ENCODE results near the gene SLC15A5.
A peak's percentile ranks its signal among the peaks of the same experiment; 100 is the strongest.

Gene SLC15A5

DNA sequence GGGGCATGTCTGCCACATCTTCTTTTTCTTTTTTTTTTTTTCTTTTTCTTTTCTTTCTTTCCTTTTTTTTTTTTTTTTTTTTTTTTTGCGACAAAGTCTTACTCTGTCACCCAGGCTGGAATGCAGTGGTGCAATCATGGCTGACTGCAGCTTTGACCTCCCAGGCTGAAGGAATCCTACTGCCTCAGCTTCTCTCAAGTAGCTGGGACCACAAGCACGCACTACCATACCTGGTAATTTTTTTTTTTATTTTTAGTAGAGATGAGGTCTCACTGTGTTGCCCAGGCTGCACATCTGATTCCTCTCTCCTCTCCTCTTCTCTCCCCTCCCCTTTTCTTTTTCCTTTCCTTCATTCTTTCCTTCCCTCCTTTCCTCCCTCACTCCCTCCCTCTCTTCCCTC, 18.5 kb downstream of the SLC15A5 start:
- DNase-seq = no peak

DNA sequence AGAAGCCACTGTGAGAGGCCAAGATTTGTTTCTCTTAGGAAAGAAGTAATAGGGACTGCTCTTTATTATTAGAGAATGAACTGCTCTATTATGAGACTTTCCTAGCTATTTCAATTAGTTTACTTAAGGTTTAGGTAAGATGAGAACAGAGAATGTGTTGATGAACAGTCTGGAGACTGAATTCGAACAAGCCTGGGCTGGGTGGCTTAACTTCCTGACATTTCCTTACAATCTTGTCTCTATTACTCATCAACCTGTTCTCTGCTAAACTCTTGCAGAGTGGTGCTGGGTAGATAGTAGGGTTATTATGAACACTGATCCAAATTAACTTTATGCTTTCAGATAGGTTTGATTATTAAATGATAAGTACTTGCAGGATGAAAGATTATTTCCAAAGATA, 31.2 kb downstream of the SLC15A5 start:
- no peak for DNase-seq

DNA sequence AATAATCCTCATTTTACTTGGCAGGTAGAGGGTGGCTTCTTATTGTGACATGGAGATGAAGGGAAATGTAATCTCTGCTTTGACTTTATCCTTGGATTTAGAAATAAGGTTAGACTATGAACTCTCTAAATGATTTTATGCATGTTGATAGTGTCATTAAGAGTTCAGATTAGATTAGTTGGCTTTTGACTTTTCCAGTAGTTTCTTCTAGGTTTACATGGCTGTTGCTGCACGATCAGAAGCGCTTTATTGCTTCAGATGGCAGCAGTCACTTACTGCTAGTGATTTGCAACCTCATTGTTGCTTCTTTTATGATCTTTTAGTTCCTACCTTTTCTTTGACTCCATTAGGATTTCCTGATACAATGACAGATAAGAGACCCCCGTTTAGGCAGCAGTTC, 32.3 kb downstream of the SLC15A5 start:
- DNase-seq = no peak

DNA sequence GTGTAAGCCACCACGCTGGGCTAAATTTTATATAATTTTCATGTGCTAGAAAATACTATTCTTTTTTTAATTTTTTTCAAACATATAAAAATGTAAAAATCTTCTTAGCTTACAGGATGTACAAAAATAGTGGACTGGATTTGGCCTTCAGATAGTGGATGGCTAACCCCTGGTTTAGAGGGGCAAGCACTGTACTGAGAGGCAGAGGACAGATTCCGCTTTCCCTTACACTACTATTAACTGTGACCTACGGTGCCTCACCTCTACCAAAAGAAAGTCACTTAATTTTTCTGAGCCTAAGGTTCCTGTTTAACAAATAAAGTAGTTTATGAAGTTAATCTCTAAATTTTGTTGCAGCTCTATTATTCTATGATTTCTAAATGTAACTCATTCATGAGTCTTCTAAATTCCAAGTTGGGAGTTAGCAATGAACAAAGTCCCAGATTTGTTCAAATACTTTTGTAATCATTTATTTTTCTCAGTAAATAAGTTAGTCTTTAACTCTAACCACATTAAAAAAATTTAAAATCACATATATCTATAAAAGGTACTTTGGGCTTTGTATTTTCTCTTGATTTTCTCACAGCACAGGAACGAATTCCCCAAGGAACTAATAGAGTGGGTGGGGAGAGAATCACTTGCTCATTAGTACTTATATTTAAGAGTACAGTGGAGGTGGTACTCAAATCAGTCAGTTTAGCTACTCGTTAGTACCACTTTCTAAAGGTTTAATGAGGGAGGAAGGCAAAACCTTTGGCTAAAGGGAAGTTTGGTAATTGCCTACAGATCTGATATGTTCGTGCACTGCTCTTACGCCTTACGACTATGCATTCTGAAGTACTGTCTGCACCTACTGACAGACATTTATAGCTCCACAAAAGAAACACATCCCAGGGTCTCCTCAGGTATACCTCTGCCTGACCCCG, 33.7 kb downstream of the SLC15A5 start:
- no peak for DNase-seq

DNA sequence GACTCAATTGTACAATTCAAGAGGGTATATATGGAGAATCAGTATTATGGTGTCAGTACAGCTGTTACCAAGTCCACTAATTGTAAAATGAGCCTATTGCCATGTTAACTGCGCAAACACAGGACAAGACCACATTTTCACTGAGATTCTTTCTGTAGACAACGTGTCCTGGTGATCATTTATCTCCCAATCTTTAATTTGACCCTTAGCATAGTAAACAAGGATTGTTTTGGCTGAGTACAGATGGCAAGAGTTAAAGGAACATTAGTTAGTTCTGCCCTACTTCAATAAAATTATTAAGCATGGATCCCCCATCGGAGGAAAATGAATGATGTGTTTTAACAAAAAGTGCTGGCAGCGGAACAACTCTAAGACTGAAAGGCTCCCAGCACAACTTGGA, 36.1 kb downstream of the SLC15A5 start:
- no peak for DNase-seq

DNA sequence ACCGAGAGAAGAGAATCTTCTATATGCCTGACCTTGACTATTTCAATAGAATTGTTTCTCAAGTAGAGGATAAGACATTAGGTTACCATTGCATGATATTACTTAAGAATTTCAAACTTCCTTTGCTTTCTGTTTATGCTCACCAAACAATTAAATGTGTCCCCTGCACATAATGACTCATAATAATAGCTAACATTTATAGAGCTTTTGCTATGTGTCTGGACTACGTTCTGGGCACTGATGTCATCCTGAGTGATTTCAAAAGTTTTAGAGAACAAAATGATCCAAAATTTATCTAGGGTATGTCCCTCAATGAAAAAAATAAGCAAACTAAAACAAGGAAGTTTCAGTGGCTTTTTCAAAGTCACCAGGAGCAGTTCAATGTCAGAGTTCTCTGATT, 38.8 kb downstream of the SLC15A5 start:
- DNase-seq = no peak

DNA sequence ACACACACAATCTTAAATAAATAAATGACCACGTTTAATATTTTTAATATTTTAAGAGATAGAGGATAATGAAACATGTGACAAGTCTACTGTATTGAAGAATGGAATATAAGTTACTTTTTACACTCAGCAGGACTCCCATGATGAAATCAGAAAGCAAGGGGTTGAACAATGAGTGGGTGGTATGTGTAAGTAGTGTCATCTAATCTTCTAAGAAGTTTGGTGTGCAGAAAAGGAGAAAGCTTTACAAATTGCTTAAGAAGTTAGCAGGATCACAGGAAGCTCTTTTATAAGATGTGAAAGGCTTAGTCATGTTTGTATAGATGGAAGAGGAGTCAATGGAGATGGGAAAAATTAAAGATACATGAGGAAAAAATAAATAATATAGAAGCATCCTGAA, 47.8 kb downstream of the SLC15A5 start:
- no peak for DNase-seq

DNA sequence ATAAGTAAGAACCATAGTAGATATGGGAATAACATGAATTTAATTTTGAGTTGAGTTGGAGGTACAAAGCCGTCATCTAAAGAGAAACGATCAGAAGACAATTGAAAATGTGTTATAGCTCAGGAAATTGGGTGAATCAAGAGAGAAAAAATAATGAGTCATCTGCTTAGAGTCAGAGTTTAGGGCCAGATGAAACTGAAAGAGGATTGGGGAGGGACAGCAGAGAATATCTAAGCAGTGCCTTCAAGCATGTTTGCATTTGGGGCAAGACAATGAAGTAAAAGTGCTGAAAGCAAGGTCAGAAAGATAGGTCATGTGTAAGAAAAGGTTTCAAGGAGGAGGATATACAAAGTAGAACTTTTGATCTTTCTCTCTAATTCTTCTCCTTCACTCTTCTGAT, 49.4 kb downstream of the SLC15A5 start:
- DNase-seq = no peak

DNA sequence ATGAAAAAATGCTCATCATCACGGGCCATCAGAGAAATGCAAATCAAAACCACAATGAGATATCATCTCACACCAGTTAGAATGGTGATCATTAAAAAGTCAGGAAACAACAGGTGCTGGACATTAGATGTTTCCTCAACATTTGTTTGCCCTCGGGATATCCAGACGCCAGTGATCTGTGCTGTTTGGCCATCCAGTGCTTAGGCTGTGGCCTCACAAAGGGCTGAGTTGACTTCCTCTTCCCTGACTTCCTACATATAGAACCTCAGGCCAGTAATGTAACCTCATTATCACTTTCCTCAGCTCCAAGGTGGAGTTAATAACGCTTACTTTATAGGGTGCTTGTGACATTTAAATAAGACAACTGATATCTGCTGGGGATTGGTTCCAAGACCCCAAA, 51.8 kb downstream of the SLC15A5 start:
- DNase-seq = no peak

DNA sequence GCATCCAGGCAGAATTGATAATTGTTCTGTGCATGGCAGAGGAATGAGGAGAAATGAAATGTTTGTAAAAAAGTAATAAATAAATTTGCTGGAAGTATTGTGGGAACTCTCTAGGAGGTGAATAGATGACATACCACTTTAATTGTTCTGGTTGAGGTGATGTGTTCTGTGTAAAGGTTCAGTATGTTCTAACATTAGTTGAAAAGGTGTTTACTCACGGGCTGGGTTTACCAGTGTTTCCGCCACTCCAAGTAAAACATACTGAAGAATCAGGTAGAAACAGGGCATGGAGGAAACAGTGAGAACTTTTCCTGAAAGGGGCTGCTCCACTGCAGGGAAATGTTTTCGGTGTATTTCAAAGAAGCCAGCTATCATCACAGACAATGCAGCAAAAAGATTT, 53.3 kb downstream of the SLC15A5 start:
- DNase-seq = no peak

DNA sequence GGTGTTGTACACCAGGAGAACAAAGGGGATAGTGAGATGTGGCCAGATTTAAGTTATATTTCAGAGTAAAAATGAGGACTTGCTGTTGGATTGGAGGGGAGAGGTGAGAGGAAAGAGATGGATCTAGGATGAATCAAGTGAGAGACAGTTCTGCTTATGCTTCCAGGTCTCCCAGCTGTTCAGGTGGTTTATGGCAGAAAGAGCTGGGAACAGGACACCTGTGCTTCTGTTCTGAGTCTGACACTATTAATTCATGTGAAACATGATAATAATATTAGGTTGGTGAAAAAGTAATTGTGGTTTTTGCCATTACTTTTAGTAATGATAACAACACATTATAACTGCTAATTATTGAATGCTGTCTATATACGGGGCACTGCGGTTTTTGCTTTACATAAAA, 55.7 kb downstream of the SLC15A5 start:
- no peak for DNase-seq

DNA sequence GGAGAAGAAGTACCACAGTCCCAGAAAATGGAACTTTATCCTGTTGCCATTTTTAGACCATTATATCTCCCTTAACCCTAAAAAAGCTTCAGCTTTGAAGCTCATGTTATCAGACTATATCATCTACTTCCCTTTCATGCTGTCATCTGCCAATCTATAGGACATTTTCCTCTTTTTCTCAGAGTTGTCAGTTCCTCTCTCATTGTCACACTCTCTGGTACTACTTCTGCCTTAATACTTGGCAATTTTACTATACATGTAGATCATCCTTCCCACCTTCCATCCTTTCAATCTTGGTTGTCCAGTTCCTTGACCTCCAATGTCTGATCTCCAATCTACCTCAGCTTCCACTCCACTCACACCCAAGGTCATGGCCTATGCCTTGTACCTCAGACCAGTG, 57.4 kb downstream of the SLC15A5 start:
- DNase-seq = no peak

DNA sequence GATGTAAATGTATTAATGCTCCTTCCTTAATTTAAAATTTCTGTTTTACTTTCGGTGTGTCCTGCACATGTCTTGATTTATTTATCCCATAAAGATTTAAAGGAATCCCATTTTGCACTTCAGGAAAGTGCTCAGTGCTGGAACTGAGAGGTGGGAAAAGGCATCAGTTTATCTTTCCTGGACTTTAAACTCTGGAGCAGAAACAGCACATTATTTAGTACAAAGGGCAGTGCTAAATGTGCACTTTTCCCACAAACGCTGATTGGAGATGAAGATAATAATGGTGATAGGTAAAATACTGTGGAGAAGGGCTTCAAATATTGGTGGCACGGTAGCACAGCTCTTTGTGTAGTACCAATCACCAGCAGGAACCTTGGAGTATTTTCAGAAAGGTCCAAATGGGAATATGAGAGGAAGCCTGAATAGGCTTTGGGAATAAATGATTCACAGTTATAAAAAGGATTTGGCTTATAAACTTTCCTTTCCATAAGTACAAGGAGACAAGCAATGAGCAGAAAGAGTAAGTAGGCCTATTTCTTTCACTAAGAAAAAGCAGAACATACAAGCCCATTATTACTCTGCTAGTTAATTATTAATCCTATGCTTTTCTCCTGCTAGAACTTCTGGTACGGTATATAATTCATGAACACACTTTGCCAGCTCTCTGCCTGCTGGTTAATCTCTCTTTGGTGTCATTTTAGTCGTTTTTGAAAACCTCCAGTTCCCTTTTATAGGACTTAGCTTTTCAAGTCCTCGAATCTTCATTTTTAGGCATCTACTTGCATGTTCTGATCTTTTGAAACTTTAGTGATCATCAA, 58.3 kb downstream of the SLC15A5 start:
- no peak for DNase-seq

DNA sequence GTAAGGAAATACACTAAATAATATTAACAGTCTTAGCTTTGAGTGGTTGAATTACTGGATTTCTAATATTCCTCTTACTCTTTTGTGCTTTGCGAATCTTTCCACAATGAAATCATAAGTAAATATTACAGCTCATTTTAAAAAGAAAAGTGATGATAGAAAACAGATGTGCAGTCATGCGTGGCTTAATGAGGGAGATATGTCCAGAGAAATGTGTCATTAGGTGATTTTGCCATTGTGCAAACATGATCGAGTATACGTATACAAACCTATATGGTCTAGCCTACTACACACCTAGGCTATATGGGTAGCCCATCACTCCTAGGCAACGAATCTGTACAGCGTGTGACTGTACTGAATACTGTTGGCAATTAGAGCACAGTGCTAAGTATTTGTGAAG, 59.3 kb downstream of the SLC15A5 start:
- DNase-seq = no peak

DNA sequence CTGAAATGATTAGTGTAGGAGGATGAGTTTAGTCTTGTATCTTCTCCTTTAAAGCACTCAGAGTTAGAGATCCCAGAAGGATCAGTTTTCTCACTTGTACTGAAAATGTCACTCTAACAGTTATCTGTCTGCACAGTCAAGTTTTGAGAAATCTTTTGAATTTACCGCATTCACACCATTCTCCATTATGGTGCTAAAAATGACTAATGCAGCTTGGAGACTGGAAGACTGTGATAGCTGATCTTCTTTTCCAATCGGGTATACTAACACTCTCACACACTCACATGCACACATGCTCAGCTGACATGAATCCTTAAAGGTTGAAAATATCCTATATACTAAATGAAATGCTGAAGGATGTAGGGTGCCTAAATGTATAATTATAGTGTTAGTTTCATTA, 65.8 kb downstream of the SLC15A5 start:
- no peak for DNase-seq

DNA sequence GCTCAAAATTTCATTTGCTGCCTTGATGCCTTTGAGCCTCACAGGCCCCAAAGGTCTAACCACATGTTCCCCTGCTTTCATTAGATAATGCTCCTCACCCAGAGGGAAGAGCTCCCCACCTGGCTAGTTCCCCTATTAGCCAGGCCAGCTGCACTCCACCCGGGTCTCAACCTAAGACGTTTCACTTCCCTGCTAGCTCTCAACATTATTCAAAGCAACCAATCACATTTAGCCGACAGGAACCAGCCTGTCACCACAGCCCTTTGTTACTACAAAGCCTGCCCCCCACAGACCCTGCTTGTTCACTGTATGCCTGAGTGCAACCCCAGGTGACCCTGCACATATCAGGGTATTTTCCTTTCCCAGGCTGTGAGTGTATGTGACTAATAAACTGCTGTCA, 78.6 kb downstream of the SLC15A5 start:
- no peak for DNase-seq

DNA sequence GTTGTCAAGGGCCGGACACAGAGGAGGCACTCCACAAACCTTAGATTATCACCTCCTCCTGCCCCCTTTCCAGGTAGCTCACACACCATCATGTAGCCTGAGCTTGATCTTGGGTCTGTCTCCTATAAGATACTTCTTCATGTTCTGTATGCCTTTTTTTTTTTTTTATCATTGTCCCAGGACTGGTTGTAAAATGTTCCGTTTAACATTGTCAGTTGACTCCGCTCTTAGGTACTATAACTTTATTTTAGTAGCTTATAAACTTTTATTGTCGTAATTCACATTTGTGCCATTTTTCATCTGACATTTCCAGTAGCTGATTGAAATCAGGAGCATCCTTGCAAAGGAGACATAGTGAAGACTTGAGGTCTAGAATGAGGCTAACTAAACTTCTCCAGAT, 79.9 kb downstream of the SLC15A5 start:
- no peak for DNase-seq

DNA sequence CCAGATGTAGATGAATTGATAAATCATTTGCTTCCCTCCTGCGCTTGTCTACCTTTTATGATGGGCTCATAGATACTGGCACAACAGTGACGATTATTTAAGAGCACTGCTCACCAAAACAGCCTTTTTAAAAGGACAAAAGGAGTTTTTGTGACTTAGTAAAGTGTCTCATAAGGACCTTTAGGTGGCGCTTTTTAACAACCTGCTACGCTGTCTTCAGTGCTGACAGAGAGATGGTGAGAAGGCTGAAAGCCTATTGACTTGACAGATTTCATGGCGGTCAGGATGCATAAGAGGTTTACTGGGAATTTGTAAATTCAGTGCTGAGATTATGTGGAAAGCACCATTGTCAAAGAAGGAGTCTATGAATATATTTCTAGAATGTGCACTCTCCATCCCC, 87.6 kb downstream of the SLC15A5 start:
- peak; percentile 15 for DNase-seq

DNA sequence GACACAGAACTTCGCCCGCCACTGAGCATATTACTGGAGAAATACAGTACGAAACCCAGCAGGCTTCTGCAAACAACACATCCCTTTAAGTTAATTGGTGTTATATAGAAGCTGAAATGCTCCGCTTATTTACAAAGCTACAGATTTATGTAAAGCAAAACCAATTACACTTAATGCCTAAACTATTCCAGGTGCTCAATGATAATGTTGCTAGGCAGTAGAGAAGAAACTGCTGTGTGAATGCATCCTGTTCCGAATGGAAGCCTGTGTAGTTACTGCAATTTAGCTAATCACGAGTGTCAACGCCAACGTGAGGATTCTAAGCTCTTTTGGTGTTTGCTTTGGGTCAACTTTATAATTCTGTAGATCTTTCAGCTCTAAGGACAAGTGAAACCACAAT, 89.8 kb downstream of the SLC15A5 start:
- DNase-seq = no peak

DNA sequence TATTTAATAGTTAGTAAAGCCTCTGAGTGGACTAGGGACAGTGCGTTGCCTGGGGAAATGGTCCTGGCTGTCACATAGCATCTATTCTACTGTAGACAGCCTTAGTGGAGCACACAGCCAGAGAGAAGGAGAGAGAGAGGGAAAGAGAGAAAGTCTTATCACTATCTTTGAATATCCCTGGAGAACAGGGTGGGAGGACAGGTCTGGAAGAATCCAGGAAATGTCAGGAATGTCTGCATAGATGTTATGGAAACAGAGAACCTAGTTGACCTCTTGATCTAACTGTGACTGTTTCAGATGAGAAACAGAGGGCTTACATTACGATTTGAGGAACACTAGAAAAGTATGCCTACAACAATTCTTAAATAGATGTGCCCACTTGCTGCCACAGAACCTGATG, 92.8 kb downstream of the SLC15A5 start:
- no peak for DNase-seq

DNA sequence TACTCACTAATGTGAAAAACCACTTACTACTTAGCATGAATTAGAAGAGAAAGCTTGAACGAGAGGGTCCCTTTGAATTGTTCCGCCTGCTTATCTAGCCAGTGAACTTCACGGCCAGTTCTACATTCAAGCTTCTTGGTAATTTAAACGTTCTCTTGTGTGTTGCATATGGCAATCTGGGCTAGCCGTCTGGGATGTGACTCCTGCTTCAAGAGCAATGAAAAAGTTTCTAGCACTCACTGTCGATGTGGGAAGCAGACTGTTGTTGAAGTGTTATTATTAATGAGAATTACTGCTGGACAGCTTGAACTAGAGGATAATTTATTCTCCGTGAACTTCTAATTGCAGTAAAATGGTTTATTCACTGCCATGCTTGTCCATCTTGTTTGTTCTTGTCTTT, 93.9 kb downstream of the SLC15A5 start:
- no peak for DNase-seq

DNA sequence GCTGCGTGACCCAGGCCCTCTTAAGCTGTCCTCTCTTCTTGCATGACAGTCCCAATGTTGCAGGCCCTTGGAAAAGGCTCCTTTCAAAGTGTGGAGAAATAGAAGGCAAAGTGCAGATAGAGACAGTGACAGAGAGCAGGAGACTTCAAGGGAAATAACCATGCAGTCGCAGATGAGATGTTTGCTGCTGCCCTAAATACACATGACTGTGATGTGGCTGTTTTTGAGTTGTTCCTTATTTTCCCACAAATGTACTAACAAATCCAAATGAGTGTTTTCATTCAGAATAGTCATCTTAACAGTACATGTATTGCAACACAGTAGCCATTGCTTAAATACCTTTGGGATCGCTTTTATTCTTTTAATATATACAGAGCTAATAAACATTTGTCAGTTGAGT, 101.6 kb downstream of the SLC15A5 start:
- DNase-seq = no peak

DNA sequence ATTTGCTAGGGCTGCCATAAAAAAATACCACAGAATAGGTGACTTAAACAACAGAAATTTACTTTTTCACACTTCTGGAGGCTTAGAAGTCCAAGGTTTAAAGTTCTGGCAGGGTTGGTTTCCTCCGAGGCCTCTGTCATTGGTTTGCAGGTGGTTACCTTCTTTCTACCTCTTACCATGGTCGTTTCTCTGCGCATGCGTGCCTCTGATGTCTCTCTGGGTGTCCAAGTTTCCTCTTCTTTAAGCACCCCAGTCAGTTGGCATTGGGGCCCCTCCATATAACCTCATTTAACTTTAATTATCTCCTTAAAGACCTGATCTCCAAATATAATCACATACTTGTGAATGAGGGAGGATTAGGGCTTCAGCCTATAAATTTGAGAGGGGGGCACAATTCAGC, 103.2 kb downstream of the SLC15A5 start:
- DNase-seq = no peak

DNA sequence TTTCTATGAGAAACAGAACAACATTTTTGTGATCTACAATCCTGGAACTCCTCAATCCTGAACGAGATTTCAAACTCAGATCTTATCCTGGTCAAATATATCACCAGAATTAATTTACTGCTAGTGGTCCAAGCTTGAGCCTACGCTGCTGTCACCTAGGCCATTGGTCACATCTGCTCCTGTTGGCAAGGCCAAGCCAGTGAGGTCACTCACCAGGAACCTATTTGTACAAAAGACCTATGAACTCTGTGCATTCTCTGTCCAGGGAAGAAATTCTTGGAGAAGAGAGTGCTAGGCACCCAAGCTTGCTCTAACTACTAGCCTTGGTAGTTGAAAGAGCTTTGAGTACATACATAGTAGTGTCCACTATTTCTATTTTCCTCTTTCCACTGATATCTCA, 106.1 kb downstream of the SLC15A5 start:
- DNase-seq = no peak
